Kidney (tissue), 14 donors: Measurements from ENCODE around the gene IL1F10. TPM values are rescaled to one million over a fixed set of nuclear protein-coding genes. Genes with fewer than 3 reads are reported as not detected.

Experiments used
- DNase-seq, 5 donors: peaks; one replicate each; pipeline ENCODE4 v3.0.0-alpha.2; 2013 to 2020
- FAIRE-seq: peaks from 2 replicates; lab custom pipeline; 2012; peaks lifted over from hg19 to GRCh38; lab: Jason Lieb, UNC
- H3K27ac ChIP-seq, 2 donors: one replicate each; pipeline ENCODE4 v1.7.0; 2013; ENCODE audit warnings: low read depth in 2 of 2, low read length in 2 of 2, inconsistent platforms in 1 of 2
- H3K27me3 ChIP-seq: one replicate; pipeline ENCODE4 v1.7.1; 2013; ENCODE audit warnings: low read length, inconsistent platforms; ENCODE audit not compliant: control insufficient read depth, insufficient read depth
- H3K36me3 ChIP-seq, 3 donors: one replicate each; pipeline versions ENCODE4 v1.7.0 to v1.7.1; 2013; ENCODE audit warnings: low read length in 3 of 3, control low read depth in 1 of 3, inconsistent platforms in 1 of 3; ENCODE audit not compliant: insufficient read depth in 3 of 3, control insufficient read depth in 2 of 3
- H3K4me1 ChIP-seq, 3 donors: one replicate each; pipeline versions ENCODE4 v1.7.0 to v1.7.1; 2013; ENCODE audit warnings: low read length in 3 of 3, inconsistent platforms in 1 of 3, low read depth in 1 of 3; ENCODE audit not compliant: control insufficient read depth in 2 of 3, insufficient read depth in 2 of 3
- H3K4me3 ChIP-seq, 3 donors: one replicate each; pipeline versions ENCODE4 v1.7.0 to v1.8.1; 2013; ENCODE audit warnings: low read length in 3 of 3, control low read depth in 1 of 3, inconsistent platforms in 1 of 3
- H3K9ac ChIP-seq, 3 donors: one replicate each; pipeline versions ENCODE4 v1.7.0 to v1.7.1; 2013; ENCODE audit warnings: low read length in 3 of 3, control low read depth in 1 of 3, inconsistent platforms in 1 of 3
- H3K9me3 ChIP-seq, 3 donors: one replicate each; pipeline versions ENCODE4 v1.7.0 to v1.7.1; 2013; ENCODE audit warnings: low read length in 3 of 3, control low read depth in 1 of 3, inconsistent platforms in 1 of 3; ENCODE audit not compliant: control insufficient read depth in 2 of 3, insufficient read depth in 1 of 3
- CTCF ChIP-seq: IDR thresholded peaks from 3 replicates; pipeline ENCODE4 v1.5.1; 2012; ENCODE audit warnings: mild to moderate bottlenecking, moderate library complexity, borderline replicate concordance; ENCODE audit not compliant: insufficient read depth; ENCODE audit errors: extremely low read depth
- intact Hi-C: fragments of 100-400 bp; cut with DNase I; formaldehyde crosslinking; loops from one replicate; pipeline ENCODE4 v1.11.1; 2022
- polyA plus RNA-seq: library from polyadenylated mRNA; stranded (reverse); fragments of 350-450 nt; fragmentation: Illumina TruSeq; extraction: RNeasy Lipid Tissue Mini Kit (QIAGEN cat#74804); gene quantifications from one replicate; pipeline ENCODE4 v1.2.3, GENCODE V29; 2014; ENCODE audit warnings: low read depth, low replicate concordance; ENCODE audit not compliant: insufficient read depth
- total RNA-seq: library from RNA; stranded (reverse); fragmentation: NEBNext Ultra II Directional; extraction: Animal tissue kit (Norgen Biotek cat#: 25700); gene quantifications from one replicate; pipeline ENCODE4 v1.2.1, GENCODE V29; 2021
- donor health status: control.
- donor health status: control.
- donor health status: control.
- donor health status: control.
- donor health status: control.
- donor health status: DM: yes; HTN: yes; CAD: no.
- donor health status: Normal renal cell carcinoma (clear cell type).

The IL1F10 gene
- total and polyA plus RNA-seq, 2 donors from 2014 or later, result not detected

- DNase-seq (no peak), FAIRE-seq (no peak)
- H3K27me3 ChIP-seq, result no peaks in the 10 kb centered on the region
- no peaks in the 10 kb centered on the region for H3K4me1 ChIP-seq
- TF ChIP-seq CTCF, result no peak
- H3K4me3 ChIP-seq, result no peak overlapping the region
- H3K9me3 ChIP-seq, result no peaks in the 10 kb centered on the region
- no peak overlapping the region for H3K9ac ChIP-seq
- H3K36me3 ChIP-seq, result no peaks in the 10 kb centered on the region
- intact Hi-C loops, result no loop called here
- H3K27ac ChIP-seq, result no peak overlapping the region
Observed at GRCh38 chr2:113104054-113104611, 36.4 kb downstream of the IL1F10 start.

GRCh38 chr2:113105047-113105785 is 37.4 kb downstream of the IL1F10 start:
- FAIRE-seq (no peak), DNase-seq (no peak)
- intact Hi-C loops, result no loop called here

GRCh38 chr2:113111121-113111520 is 43.4 kb downstream of the IL1F10 start:
- no peak for TF ChIP-seq CTCF
- Histone ChIP-seq H3K36me3 (no peaks in the 10 kb centered on the region), H3K4me1 (no peaks in the 10 kb centered on the region), H3K4me3 (no peak overlapping the region), H3K9me3 (no peaks in the 10 kb centered on the region), H3K9ac (no peak overlapping the region), H3K27me3 (no peaks in the 10 kb centered on the region), H3K27ac (no peak overlapping the region)
- DNase-seq, result no peak
- intact Hi-C loops, result no loop called here
- no peak for FAIRE-seq

More at GRCh38 chr2:113105047-113105785, 37.4 kb downstream of the IL1F10 start:
- Histone ChIP-seq H3K4me3 (no peak overlapping the region), H3K9ac (no peak overlapping the region), H3K9me3 (no peaks in the 10 kb centered on the region), H3K4me1 (no peaks in the 10 kb centered on the region), H3K27ac (no peak overlapping the region), H3K27me3 (no peaks in the 10 kb centered on the region), H3K36me3 (no peaks in the 10 kb centered on the region)
- TF ChIP-seq CTCF, result no peak
